GM12865 (cell line): ENCODE measurements around the gene TMPRSS13.

ENCODE experiments used
- DNase-seq: peaks from one replicate; pipeline ENCODE4 v3.0.0; 2010; ENCODE audit warnings: low read depth
- H3K4me3 ChIP-seq: 2 replicates; pipeline ENCODE4 v1.5.1; 2011; ENCODE audit warnings: mild to moderate bottlenecking, low read depth, low read length, control low read depth
- TF ChIP-seq, protein P1 (sequence below): IDR thresholded peaks from 2 replicates; pipeline ENCODE4 v1.5.1; 2011; ENCODE audit warnings: low read length, control low read depth, low read depth, inconsistent platforms; ENCODE audit not compliant: insufficient read depth; ENCODE audit errors: missing control alignments

The TMPRSS13 gene

GRCh38 chr11:117876341-117877119 is 52.7 kb downstream of the TMPRSS13 start, which contains the start of gene FXYD6:
Gene FXYD6 (minus strand): TSS chr11:117876658. CDS start chr11:117842776, 33,882 bp downstream.
- TF ChIP-seq, protein P1, sequence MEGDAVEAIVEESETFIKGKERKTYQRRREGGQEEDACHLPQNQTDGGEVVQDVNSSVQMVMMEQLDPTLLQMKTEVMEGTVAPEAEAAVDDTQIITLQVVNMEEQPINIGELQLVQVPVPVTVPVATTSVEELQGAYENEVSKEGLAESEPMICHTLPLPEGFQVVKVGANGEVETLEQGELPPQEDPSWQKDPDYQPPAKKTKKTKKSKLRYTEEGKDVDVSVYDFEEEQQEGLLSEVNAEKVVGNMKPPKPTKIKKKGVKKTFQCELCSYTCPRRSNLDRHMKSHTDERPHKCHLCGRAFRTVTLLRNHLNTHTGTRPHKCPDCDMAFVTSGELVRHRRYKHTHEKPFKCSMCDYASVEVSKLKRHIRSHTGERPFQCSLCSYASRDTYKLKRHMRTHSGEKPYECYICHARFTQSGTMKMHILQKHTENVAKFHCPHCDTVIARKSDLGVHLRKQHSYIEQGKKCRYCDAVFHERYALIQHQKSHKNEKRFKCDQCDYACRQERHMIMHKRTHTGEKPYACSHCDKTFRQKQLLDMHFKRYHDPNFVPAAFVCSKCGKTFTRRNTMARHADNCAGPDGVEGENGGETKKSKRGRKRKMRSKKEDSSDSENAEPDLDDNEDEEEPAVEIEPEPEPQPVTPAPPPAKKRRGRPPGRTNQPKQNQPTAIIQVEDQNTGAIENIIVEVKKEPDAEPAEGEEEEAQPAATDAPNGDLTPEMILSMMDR = no peak
- no peak for DNase-seq
- H3K4me3 ChIP-seq = no peak within 1 kb of the TSS

DNA sequence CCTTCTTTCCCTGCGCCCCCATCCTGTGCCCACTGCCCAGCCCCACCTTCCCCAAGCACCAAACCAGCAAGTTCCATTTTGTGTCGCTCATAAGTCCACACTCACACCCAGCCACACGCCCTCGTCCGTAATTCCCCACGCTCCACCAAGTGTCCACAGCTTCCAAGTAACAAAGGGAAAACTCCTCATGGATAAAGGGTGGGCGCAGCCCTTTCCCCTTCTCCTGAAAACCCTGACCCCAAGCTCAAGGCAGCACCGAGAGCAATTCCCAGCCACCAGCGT is 53.2 kb downstream of the TMPRSS13 start:
- no peak overlapping the region for H3K4me3 ChIP-seq
- TF ChIP-seq, protein P1 = no peak
- DNase-seq = no peak

GRCh38 chr11:117875382-117876058 is 53.7 kb downstream of the TMPRSS13 start:
- DNase-seq = no peak
- TF ChIP-seq, protein P1 = no peak
- no peak overlapping the region for H3K4me3 ChIP-seq

GRCh38 chr11:117874910-117875381 is 54.3 kb downstream of the TMPRSS13 start:
- TF ChIP-seq, protein P1 = no peak
- no peak overlapping the region for H3K4me3 ChIP-seq
- no peak for DNase-seq

DNA sequence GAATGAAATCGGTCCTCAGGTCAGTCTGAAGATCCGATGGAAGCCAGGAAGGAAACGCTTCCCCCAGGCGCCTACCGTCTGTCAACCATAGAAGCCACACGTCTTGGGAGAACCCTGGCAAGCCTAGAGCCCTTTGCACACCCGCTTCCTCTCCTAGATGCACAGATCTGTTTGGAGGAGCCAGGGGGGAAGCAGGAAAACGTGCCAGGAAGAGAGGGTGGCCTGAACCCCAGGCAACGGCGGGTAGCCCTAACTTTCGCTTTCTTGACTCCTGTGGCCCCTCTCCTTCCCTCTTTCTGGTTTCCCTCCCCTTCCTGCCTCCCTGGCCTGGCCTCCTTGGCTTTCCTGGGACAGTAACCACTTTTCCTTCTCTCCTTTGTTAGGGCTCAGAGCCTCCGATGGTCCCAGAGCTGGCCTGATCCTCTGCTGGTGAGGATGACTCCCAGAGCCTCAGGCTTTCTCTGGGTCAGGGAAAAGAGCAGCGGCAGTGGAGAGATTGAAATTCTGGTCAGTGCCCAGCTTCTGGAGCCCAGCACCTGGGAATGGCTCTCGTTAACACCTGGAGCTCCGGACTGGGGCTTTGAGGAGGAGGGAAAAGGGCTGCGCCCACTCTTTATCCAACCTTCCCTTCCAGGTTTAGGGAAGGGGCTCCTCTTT is 54.8 kb downstream of the TMPRSS13 start:
- no peak for DNase-seq
- H3K4me3 ChIP-seq = no peak overlapping the region
- TF ChIP-seq, protein P1 = no peak

GRCh38 chr11:117873828-117874125 is 55.4 kb downstream of the TMPRSS13 start:
- no peak overlapping the region for H3K4me3 ChIP-seq
- TF ChIP-seq, protein P1 = no peak
- DNase-seq = no peak
